HG02678 (cell line): ENCODE data around the gene MPI.
A peak's percentile ranks its signal among the peaks of the same experiment; 100 is the strongest.
"Not testable (repeated sequence)": the region's sequence is repeated elsewhere in the genome, so short reads cannot be mapped to it uniquely, and the experiment has no call there.

Experiments
- ATAC-seq: cut with Tn5 transposase; IDR thresholded peaks from one replicate; pipeline ENCODE4 v1.9.1; 2021; ENCODE audit warnings: mild to moderate bottlenecking, moderate library complexity; ENCODE audit not compliant: unreplicated experiment

MPI gene

DNA sequence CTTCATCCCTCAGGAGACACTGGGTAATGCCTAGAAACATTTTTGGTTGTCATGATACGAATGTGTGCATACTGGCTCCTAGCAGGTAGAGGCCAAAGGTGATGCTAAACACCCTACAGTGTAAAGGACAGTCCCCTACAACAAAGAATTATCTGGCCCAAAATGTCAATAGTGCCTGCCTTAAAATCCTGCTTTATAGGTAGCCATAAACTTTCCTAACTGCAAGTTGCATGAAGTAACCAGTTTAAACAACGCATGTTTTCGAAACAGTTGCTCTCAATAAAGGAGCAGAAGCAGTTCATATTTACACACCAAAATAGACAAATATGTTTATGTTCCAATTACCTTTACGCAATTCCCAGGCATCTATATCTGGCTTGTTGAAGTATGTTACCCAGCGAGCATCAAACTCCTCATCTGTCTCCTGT is 38.9 kb downstream of the MPI start:
- ATAC-seq, result no peak

DNA sequence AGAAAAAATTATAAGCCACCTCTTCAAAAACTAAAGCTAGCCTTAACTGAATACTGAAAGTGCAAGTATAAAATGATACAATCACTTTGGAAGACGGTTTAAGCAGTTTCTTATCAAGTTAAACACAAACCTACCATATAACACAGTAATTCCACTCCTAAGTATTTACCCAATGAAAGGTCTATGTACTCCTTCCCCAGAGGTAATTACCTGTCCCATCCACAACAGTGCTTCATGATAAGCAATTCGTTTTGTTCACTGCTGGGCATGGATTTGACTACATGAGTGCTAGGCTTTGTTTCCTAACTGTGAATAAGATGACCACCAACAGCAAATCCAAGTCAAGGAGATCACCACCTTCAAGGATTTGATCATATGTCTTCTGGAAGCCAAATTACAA is 43.7 kb downstream of the MPI start:
- no peak for ATAC-seq

DNA sequence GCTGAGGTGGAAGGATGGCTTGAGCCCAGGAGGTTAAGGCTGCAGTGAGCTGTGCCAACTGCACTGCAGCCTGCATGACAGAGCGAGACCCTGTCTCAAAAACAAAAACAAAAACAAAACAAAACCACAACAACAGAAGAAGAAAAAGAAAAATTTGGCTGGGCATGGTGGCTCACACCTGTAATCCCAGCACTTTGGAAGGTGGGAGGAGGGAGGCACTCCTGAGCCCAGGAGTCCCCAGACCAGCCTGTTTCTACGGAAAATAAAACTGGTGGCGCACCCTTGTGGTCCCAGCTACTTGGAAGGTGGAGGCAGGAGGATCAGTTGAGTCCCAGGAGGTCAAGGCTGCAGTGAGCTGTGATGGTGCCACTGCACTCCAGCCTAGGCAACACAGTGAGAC is 45.4 kb downstream of the MPI start:
- ATAC-seq, result not testable (repeated sequence)

DNA sequence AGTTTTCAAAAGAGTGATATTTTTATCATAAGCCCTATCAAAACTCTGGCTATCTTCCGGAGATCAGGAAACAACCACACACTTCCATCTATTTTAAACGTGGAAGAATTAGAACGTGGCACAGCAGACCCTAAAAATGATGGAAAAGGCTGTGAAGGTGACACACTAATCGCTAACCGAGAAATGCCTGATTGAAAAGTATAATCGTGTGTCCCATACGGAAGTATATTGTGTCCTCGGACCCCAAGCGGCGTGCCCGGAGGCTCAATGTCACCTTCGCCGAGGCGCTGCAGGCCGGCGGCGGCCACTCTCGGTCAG is 47.4 kb downstream of the MPI start:
- ATAC-seq, result no peak

DNA sequence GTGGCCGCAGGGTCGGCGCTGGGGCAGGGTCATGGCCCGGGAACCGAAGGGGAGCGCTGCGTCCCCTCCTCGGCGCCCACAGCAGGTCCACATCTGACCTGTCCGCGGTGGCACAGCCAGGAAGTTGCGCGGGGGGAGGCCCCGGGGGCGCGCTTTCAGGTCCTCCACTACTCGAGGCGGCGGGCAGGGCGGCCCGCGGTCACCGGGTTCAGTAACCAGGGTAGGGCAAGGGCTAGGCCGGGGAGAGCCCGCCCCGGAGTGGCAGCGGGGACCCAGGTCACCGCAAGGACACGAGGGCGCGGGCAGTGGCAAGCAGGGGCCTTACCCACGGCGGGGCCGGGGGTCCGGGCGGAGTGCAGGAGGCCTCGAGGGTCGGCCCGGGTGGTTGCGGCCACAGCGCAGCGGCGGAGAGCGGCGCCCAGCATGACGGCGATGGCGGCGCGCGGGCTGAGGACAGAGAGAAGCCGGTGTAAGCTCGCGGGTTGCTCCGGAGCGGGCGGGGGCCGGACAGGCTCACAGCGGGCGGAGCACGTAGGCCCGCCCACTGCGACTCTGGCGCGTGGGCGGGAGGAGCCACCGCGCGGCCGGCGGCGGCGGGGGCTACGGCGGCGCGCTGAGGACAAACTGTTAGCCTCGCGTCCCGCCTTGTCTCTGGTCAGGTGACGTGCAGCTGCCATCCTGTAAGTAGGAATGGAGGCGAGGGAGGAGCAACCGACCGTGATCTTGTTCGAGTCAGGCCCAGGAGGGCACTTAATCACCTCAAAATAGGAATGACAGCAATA is 47.9 kb downstream of the MPI start, which contains the start of gene COX5A:
Gene COX5A (minus strand): TSS at position 484 of the 782 bp plus-strand sequence. CDS start 59 bp downstream, at position 425.
- peak; percentile 87 for ATAC-seq

DNA sequence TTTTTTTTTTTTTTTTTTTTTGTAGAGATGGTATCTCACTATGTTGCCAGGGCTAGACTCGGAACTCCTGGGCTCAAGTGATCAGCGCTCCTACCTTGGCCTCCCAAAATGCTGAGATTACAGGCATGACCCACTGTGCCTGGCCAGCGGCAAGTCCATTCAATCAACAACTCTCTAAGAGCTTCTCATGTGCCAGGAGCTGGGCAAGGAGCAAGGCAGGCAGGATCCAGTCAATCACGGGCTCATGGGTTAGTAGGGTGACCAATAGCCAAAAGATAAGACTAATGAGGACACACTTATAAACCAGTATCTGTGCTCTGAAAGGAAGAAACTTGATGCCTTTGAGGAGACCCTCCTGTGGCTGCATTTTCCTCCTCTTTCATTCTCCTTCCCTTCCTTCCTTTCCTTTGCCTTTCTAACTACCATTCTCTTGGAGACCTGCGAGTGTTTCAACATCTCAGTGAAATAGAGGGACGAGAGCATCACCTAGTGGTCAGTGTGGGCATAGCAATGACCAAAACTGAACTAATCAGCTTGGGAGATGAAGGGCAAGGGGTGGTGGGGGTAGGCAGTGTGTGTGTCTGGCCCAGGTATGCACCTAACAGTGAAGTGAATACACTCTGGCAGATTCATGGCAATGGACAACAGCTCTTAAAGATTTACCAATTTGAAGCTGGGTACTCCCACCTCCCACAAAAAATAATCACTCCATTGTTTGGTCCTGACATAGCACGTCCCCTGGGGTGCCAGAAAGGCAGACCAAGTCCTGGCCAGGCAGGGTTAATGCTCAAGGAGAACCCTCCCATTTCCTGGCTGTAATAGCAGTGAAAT is 60.5 kb downstream of the MPI start:
- no peak for ATAC-seq

DNA sequence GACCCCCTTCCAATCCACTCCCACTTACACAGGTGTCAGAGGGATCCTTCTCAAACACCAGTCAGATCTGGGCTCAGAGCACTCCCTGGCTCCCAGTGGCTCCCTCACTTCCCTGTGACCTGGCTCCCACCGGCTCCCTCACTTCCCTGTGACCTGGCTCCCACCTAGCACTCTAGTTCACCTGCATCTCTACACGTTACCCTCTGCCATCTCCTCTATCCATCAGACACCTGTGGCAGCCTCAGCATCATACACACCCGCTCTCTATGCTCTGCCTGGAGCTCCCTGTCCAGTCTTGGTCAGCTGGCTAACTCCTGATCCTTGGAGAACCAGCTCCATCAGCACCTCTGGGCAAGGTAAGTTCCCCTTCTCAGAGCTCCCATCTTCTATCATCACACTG is 61.2 kb downstream of the MPI start:
- ATAC-seq, result no peak
